K562 (cell line): ENCODE measurements around the gene ANXA4.

Experiments used
- CBFB ChIP-seq: sonication (generic); formaldehyde crosslinking; IDR thresholded peaks from 2 replicates; pipeline ENCODE4 v1.4.0; 2020; ENCODE audit warnings: mild to moderate bottlenecking, missing genetic modification reagents
- MTF1 ChIP-seq: fragments of 250-450 bp; sonication (Bioruptor Pico); IDR thresholded peaks from 2 replicates; pipeline ENCODE4 v1.9.0; 2021; ENCODE audit warnings: moderate library complexity, mild to moderate bottlenecking, inconsistent platforms, borderline replicate concordance
- NONO ChIP-seq, 2 experiments: fragments of 200-400 bp in 1 of 2; fragments of 450-650 bp in 1 of 2; formaldehyde crosslinking in 1 of 2; IDR thresholded peaks; 2 replicates each; pipeline ENCODE4 v1.6.1; 2017; ENCODE audit warnings: low read depth in 2 of 2, mild to moderate bottlenecking in 2 of 2, moderate library complexity in 2 of 2, low read length in 1 of 2
- TF ChIP-seq, protein P1 (sequence below): sonication (generic); formaldehyde crosslinking; IDR thresholded peaks from 2 replicates; pipeline ENCODE4 v1.8.0; 2022; ENCODE audit warnings: mild to moderate bottlenecking, missing genetic modification reagents, borderline replicate concordance
- TF ChIP-seq, protein P2 (sequence below): fragments of 200-800 bp; sonication (Bioruptor generic); IDR thresholded peaks from 2 replicates; pipeline ENCODE4 v1.6.1; 2016; ENCODE audit warnings: missing genetic modification characterization, missing compliant biosample characterization

DNA sequence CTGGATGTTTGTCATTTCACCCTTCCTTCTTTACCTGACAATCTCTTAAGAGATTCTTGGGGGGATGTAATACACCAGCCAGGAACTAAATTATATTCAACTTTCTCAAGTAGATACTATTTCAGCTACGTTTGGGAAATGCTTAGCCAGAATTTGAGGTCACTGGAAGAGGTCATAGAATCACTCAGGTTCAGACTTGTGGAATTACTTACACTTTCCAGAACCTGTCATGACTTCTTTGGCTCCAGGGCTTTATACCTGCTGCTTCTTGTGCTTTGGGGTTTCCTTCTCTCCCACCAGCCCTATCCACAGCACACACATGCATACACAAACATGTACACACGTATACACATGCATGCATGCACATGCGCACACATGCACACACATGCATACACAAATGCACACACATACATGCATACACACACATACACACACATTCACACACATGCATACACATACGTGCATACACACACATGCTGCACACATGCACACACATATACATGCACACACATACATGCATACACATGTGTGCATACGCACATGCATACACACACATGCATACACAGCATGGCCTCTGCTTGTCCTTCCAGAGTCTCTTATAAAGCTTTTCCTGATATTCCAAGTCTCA is 23.5 kb upstream of the ANXA4 start:
- TF ChIP-seq, protein P1, sequence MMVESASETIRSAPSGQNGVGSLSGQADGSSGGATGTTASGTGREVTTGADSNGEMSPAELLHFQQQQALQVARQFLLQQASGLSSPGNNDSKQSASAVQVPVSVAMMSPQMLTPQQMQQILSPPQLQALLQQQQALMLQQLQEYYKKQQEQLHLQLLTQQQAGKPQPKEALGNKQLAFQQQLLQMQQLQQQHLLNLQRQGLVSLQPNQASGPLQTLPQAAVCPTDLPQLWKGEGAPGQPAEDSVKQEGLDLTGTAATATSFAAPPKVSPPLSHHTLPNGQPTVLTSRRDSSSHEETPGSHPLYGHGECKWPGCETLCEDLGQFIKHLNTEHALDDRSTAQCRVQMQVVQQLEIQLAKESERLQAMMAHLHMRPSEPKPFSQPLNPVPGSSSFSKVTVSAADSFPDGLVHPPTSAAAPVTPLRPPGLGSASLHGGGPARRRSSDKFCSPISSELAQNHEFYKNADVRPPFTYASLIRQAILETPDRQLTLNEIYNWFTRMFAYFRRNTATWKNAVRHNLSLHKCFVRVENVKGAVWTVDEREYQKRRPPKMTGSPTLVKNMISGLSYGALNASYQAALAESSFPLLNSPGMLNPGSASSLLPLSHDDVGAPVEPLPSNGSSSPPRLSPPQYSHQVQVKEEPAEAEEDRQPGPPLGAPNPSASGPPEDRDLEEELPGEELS (CRISPR knock-in tag) = no peak
- TF ChIP-seq MTF1 (CRISPR knock-in tag) = no peak
- TF ChIP-seq, protein P2, sequence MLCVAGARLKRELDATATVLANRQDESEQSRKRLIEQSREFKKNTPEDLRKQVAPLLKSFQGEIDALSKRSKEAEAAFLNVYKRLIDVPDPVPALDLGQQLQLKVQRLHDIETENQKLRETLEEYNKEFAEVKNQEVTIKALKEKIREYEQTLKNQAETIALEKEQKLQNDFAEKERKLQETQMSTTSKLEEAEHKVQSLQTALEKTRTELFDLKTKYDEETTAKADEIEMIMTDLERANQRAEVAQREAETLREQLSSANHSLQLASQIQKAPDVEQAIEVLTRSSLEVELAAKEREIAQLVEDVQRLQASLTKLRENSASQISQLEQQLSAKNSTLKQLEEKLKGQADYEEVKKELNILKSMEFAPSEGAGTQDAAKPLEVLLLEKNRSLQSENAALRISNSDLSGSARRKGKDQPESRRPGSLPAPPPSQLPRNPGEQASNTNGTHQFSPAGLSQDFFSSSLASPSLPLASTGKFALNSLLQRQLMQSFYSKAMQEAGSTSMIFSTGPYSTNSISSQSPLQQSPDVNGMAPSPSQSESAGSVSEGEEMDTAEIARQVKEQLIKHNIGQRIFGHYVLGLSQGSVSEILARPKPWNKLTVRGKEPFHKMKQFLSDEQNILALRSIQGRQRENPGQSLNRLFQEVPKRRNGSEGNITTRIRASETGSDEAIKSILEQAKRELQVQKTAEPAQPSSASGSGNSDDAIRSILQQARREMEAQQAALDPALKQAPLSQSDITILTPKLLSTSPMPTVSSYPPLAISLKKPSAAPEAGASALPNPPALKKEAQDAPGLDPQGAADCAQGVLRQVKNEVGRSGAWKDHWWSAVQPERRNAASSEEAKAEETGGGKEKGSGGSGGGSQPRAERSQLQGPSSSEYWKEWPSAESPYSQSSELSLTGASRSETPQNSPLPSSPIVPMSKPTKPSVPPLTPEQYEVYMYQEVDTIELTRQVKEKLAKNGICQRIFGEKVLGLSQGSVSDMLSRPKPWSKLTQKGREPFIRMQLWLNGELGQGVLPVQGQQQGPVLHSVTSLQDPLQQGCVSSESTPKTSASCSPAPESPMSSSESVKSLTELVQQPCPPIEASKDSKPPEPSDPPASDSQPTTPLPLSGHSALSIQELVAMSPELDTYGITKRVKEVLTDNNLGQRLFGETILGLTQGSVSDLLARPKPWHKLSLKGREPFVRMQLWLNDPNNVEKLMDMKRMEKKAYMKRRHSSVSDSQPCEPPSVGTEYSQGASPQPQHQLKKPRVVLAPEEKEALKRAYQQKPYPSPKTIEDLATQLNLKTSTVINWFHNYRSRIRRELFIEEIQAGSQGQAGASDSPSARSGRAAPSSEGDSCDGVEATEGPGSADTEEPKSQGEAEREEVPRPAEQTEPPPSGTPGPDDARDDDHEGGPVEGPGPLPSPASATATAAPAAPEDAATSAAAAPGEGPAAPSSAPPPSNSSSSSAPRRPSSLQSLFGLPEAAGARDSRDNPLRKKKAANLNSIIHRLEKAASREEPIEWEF = no peak
- TF ChIP-seq CBFB (CRISPR knock-in tag) = no peak
- TF ChIP-seq NONO (IDR thresholded peaks at IDR 0.05; ENCODE audit: low read depth in 2 of 2, low read length in 1 of 2) = no peak
